A549 (cell line): ENCODE data around the gene C4orf36.

ENCODE experiments used
- RAD21 ChIP-seq, 2 experiments: fragments of >200 bp in 1 of 2; sonication (Bioruptor Twin) in 1 of 2; formaldehyde crosslinking in 1 of 2; IDR thresholded peaks in 1 of 2; conservative IDR thresholded peaks in 1 of 2; 2 replicates in 1 of 2; 3 replicates in 1 of 2; pipeline ENCODE4 v1.6.1; 2012 to 2018; ENCODE audit warnings: inconsistent platforms in 1 of 2
- TF ChIP-seq, protein P1 (sequence below): fragments of >200 bp; sonication (Bioruptor Twin); formaldehyde crosslinking; IDR thresholded peaks from 3 replicates; pipeline ENCODE4 v1.5.1; 2016

DNA sequence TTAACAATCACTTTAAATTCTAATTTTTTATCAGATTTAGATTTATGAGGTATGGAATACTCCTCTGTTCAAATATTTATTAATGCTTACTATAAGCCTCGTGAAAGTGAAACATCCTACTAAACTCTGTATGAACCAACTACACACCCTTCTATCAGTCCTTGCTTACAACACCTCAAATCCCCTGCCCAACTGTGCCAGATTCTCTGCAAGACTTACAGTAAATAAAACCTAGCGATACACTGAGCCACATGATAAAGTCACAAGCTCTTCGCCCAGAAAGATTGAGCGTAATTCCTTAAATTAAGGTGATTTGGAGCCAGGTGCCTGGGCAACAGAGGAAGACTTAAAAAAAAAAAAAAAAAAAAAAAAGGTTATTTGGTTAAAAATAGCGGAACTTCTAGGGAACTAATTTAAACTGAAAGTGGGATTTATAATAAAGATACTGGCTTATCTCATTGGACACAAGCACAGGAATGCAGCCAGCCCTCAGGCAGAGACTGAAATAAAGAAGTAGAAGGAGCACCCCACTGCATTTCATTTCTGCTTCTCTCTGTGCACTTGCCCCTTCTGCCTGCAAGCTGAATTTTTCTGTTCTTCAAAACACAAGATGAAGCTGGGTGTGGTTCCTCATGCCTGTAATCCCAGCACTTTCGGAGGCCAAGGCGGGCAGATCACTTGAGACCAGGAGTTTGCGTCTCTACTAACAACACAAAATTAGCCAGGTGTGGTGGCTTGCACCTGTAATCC lies 17.5 kb upstream of the C4orf36 start:
- TF ChIP-seq, protein P1, sequence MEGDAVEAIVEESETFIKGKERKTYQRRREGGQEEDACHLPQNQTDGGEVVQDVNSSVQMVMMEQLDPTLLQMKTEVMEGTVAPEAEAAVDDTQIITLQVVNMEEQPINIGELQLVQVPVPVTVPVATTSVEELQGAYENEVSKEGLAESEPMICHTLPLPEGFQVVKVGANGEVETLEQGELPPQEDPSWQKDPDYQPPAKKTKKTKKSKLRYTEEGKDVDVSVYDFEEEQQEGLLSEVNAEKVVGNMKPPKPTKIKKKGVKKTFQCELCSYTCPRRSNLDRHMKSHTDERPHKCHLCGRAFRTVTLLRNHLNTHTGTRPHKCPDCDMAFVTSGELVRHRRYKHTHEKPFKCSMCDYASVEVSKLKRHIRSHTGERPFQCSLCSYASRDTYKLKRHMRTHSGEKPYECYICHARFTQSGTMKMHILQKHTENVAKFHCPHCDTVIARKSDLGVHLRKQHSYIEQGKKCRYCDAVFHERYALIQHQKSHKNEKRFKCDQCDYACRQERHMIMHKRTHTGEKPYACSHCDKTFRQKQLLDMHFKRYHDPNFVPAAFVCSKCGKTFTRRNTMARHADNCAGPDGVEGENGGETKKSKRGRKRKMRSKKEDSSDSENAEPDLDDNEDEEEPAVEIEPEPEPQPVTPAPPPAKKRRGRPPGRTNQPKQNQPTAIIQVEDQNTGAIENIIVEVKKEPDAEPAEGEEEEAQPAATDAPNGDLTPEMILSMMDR = no peak
- no peak for TF ChIP-seq RAD21 (conservative IDR thresholded peaks at IDR 0.05 in 1 of 2, IDR thresholded peaks at IDR 0.05 in 1 of 2)
